ENCODE data around the gene TINAGL1.
"Not testable (repeated sequence)": the region's sequence is repeated elsewhere in the genome, so short reads cannot be mapped to it uniquely, and the experiment has no call there.

Gene TINAGL1

DNA sequence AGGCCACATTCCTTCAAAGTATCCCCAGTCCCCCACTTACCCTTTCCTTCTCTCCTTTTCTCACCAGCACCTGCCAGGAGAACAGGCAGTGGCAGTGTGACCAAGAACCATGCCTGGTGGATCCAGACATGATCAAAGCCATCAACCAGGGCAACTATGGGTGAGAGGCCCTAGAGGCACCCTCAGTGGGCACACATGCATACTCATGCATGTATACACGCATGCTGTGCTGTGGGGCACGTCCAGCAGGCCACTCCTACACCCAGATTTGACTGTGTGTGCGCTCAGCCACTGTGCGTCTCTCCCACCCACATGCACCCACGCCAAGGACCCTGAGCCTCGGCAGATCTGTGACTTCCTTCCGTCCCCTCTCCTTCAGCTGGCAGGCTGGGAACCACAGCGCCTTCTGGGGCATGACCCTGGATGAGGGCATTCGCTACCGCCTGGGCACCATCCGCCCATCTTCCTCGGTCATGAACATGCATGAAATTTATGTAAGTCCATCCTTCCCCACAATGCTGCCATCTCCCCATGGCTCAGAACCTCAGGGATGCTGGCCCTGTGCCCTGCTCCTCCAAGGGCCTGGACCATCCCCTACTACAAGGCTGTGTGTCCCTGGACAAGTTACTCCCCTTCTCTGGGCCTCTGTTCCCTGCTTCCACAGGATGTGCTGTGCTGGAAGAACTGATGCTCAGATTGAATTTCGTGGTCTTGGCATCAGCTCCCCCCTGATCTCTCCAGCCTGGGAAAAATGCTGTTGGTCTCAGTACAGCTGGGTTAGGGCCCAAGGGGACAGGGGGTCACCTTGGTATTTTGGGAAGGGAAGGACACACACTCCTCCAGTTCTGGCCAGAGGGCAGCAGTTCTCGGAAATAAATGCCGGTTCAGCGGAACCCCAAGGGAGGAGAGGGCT is 7.0 kb downstream of the TINAGL1 start:
- no peak for DNase-seq (ENCODE audit: low read depth in 1 of 2, low spot score in 1 of 2)

DNA sequence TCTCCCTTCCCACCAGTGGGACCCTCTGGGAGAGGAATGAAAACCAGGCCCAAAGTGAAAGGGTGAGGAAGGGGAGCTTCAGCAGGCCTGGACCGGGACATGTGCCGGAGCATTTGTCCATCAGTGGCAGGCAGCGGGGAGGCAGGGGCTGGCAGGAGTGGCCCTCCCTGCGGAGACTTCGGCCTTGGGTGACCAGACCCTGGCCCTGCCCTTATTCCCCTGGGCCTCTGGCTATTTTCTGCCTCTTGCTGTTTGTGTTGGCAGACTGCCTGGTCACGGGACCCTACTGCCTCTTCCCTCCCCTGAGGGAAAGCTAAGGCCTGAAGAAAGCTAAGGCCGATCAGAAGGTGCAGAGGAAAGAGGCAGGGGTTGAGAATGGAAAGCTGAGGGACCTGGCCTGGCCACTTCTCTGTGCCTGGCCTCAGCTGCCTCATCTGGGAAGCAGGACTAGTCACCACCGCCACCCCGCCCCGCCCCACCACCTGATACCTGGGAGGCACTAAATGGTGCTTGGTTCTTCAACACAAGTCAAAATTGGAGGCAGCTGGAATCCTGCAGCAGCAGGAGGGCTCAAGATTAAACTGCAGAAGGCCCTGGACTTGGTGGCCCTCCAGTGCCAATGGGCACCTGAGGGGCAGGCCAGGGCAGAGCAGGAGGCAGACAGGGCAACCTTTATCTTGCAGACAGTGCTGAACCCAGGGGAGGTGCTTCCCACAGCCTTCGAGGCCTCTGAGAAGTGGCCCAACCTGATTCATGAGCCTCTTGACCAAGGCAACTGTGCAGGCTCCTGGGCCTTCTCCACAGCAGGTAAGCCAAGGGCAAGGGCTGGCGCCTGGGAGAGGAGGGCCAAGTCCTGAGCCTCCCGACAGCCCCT is 7.9 kb downstream of the TINAGL1 start:
- DNase-seq (ENCODE audit: low read depth in 1 of 2, low spot score in 1 of 2), result no peak

DNA sequence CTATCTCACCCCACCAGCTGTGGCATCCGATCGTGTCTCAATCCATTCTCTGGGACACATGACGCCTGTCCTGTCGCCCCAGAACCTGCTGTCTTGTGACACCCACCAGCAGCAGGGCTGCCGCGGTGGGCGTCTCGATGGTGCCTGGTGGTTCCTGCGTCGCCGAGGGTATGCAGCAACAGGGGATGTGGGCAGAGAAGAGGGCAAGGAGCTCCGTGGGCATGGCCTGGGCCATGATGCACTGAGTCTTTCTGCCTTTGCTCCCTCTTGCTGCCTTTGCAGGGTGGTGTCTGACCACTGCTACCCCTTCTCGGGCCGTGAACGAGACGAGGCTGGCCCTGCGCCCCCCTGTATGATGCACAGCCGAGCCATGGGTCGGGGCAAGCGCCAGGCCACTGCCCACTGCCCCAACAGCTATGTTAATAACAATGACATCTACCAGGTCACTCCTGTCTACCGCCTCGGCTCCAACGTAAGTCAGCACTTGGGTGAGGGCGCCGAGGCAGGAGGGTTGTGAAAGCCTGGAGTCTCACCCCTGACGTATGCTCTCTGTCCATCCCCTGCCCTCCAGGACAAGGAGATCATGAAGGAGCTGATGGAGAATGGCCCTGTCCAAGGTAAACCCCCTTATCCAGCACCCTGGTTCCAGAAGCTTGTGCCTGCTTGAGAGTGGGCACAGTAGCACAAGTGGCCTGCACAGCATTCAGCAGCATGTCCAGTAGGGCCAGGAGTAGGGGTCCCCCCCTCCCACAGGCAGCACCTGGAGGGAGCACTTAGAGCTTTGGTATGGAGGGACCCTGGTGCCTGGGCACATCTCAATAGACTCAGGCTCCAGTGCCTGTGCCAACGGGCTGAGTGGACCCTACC is 8.8 kb downstream of the TINAGL1 start:
- no peak for DNase-seq (ENCODE audit: low read depth in 1 of 2, low spot score in 1 of 2)

DNA sequence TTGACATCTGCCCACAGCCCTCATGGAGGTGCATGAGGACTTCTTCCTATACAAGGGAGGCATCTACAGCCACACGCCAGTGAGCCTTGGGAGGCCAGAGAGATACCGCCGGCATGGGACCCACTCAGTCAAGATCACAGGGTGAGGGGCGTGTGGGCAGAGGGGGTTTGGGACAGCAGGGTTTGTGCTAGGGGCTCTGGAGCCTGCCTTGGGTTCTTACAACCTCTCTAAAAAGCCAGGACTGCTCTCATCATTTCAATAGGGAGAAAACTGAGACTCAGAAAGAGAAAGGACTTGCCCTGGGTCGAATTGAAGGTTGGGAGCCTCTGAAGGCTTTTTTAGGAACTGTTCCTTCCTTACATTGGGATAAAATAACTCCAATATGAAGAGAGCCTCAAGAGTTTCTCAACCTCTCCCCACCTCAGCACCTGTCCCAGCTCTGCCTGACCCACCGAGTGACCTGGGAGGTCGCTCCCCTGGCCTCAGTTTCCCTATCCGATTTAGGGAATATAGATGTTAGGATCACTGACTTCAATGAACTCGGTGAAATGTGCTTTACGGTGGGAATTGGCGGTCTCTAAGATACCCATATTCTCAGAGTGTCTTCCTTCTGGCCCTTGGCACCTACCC is 9.5 kb downstream of the TINAGL1 start:
- DNase-seq (ENCODE audit: low read depth in 1 of 2, low spot score in 1 of 2), result no peak

DNA sequence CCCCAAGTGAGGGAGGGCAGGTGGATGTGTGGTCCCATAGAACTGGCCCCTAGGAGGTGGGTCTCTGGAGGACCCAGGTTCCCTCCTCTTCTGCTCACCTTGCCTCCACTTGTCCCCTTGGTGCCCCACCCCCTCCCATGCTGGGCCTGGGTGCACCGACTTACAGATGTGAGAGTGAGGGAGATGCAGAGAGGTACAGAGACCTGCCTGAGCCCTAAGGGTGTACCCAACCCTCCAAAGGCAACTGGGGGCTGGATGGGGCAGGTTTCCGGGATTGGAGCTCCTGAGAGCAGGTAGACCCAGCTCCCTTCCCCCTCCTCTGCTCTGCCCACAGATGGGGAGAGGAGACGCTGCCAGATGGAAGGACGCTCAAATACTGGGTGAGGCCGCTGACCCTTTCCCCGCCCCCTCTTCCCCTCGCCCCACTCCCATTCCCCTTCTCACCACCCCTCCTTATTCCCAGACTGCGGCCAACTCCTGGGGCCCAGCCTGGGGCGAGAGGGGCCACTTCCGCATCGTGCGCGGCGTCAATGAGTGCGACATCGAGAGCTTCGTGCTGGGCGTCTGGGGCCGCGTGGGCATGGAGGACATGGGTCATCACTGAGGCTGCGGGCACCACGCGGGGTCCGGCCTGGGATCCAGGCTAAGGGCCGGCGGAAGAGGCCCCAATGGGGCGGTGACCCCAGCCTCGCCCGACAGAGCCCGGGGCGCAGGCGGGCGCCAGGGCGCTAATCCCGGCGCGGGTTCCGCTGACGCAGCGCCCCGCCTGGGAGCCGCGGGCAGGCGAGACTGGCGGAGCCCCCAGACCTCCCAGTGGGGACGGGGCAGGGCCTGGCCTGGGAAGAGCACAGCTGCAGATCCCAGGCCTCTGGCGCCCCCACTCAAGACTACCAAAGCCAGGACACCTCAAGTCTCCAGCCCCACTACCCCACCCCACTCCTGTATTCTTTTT is 10.3 kb downstream of the TINAGL1 start:
- no peak for DNase-seq (ENCODE audit: low read depth in 1 of 2, low spot score in 1 of 2)

DNA sequence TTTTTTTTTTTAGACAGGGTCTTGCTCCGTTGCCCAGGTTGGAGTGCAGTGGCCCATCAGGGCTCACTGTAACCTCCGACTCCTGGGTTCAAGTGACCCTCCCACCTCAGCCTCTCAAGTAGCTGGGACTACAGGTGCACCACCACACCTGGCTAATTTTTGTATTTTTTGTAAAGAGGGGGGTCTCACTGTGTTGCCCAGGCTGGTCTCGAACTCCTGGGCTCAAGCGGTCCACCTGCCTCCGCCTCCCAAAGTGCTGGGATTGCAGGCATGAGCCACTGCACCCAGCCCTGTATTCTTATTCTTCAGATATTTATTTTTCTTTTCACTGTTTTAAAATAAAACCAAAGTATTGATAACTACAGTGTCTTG is 11.0 kb downstream of the TINAGL1 start:
- not testable (repeated sequence) for DNase-seq (ENCODE audit: low read depth in 1 of 2, low spot score in 1 of 2)

DNA sequence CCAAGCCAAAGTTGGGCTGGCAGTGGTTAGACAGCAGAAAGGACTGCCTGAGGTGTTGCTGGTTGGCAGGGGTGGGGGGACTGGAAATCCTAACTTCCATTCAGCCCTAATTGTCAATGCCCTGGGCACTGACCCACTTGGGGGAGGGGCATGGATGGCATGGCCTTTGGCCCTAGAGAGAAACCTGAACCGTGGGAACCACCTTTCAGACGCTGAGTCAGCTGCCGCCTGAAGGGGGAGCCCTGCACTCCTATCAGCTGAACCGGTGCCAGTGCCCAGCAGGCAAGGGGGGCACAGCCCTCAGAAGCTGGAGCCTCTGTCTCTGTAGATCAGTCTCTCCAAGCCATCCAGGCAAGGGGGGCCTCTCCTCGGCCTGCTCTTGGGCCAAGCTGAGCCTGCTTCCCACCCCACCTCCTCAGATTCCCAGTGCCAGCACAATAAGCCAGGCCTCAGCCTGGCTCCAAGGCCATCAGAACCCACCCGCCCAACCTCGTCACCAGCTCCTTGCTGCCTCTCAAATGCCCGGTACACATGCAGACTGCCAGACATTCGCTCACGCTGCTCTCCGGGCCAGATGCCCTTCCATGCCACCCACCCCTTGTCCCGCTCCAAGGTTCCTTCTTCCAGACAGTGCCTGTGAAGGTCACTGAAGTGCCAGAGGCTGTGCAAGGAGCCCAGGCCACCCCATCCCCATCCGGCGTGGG is 11.6 kb downstream of the TINAGL1 start:
- DNase-seq (ENCODE audit: low read depth in 1 of 2, low spot score in 1 of 2), result peak in 1 of 2 donors; percentile 27

DNA sequence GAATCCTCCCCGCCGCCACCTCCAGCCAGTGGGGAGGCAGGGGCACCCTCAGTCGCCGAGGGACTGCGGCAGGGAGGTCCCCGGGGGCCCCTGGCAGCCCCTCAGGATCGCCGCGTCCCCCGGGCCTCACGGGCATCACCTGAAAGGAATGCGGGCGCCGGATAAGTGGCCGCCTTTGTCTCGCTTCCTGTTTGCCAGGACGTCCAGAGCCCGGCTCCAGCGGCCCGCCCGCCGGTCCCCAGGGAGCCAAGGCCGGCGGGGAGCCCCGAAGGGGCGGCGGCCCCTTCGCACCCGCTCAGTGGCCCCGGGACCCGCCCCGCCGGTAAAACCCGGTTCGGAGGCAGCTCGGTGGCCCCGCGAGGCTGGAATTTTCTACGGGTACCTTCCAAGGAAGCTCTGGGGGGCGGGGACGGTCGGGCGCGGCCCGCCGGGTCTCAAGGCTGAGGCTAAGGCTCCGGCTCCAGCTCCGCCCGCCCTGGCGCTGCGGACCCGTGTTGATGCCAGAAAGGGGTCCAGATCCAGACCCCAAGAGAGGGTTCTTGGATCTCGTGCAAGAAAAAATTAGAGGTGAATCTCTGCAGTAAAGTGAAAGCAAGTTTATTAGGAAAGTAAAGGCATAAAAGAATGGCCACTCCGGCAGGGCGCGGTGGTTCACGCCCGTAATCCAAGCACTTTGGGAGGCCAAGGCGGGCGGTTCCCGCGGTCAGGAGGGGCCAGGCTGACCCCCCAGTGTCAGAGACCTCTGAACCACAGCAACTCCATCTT is 12.6 kb downstream of the TINAGL1 start:
- no peak for DNase-seq (ENCODE audit: low read depth in 1 of 2, low spot score in 1 of 2)

DNA sequence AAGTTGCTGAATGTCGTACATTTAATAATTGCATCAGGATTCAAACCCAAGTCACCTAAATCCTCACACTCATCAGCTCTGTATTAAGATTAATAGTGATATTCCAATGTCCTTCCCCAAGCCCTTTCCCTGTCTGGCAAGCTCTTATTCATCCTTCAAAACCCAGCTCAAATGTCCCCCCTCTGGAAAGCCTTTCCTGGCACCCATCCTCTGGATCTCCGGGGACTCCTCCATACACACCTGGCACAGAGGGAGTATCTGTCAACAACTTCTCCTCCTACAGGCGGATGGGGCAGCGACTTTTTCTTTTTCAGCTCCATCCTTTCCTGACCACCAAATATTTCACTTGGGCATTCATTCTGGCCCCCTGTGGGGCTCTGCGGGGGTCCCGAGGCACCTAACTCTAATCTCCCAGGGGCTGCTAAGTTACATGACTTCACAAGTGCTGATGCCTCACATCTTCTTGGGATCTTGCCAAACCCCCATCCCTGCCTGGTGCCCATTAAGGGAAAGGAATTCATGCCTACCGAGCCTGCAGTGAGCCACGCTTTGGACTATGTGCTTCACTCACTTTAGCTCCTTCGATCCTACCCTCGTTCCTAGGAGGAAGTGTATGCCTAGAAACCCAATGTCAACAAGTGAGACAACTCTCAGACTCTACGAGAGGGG is 15.2 kb downstream of the TINAGL1 start:
- DNase-seq (ENCODE audit: low read depth in 1 of 2, low spot score in 1 of 2), result no peak

DNA sequence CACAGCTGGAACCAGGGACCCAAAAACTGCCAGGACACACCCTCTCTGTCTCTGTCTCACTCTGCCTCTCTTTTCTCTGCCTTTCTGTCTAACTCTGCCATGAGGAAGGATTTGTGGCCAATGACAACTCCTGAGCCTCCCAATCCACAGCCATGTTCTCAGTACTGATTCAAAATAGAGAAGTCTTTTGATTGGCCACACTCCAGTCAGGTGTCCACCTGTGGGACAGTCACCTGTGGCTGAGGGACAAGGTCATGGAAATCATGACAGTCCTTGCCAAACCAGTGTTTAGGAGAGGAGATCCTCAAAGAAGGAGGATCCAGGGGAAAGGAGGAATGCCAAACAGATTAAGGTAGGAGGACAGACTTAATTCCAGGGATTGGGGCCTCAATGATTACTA is 15.8 kb downstream of the TINAGL1 start:
- no peak for DNase-seq (ENCODE audit: low read depth in 1 of 2, low spot score in 1 of 2)

DNA sequence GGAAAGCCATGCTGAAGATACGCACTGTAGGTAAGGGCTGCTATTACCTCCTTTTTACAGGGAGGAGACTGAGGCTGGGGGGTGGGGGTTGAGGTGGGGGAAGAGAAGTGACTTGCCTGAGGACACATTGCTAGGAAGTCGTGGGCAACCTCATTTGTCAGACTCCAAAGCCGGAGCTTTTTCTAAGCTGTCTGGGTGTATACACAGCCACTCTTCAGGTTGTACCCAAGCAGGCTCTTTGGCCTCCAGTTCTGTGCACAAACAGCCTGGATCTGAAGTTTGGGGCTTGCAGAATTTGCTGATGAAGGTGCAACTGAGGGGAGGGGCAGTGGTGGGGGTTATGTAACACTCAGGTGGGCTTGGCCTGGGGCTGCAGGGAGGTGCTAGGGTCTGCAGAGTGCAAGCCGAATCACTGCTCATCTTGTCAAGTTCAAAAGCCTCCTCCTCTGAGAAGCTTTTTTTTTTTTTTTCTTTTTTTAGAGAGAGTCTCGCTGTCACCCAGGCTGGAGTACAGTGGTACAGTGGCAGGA is 16.9 kb downstream of the TINAGL1 start:
- no peak for DNase-seq (ENCODE audit: low read depth in 1 of 2, low spot score in 1 of 2)

DNA sequence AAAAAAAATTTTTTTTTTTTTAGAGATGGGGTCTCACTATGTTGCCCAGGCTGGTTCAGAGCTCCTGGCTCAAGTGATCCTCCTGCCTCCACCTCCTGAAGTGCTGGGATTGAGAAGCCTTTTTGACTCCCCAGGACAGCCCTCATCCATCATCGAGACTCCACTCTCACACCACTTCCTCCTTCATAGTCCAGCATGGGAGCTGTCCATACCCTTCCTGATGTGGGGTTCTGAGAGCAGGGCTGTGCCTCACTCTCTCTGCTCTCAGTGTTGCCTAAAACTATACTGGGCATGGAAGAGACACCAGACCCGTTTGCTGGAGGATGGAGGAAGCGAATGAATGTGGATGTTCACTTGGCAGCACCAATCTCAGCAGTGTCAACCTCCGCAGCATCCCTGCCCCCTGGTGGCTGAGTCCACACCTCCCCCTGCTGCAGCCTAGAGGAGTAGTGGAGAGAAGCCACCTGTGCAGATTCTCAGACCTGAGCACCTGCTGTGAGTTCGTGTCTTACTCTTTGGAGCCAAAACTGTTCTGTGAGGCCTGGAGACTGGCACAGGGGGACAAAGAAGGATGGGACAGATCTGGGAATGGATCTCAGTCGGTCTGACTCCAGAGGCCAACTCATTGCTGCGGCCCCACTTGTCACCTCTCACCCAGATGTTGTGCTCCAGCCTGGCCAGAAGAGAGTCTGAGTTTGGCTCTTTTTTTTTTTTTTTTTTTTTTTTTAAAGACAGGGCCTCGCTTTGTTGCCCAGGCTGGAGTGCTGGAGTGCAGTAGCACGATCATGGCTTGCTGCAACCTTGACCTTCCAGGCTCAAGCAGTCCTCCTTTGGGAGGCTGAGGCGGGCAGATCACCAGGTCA is 17.7 kb downstream of the TINAGL1 start:
- peak in 1 of 2 donors; percentile 52 for DNase-seq (ENCODE audit: low read depth in 1 of 2, low spot score in 1 of 2)

DNA sequence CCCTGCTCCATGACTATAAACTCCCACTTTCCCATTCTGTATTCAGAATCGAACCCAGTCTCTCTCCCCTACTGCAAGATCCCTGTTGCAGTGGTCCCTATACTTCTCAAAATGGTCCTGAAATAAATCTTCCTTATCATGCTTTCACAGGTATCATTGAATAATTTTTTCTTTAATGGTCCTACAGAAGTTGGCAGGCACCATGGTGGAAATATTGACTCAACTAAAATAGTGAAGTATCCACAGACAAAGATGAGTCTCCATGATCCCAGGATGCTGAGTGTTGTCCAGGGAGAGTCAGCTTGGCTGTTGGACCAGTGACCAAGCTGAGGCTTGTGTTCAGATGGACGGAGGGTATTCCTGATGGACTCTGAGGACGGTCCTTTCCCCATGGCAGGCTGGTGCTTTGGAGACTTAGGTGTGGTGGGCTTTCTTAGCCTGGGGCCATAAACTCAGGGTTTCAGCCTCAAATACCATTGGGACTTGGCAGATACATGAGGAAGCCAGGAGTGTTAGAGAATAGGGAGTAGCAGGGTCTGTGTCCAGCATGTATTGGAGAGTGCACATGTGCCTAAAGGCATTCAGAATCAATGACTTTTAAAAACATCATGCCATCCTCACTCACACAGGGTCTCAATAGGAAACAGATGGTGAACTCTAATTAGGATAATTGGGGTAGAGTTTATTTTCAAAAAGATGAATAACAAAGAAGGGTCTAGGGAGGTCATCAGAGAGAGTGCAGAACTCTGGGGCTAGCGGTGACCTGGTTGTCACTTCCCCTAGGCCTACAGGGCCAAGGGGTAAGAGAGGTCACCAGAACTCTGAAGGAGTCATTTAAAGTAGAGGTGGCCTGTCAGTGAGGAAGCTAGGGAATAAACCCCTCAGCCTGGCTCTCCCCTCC is 19.8 kb downstream of the TINAGL1 start:
- no peak for DNase-seq (ENCODE audit: low read depth in 1 of 2, low spot score in 1 of 2)

DNA sequence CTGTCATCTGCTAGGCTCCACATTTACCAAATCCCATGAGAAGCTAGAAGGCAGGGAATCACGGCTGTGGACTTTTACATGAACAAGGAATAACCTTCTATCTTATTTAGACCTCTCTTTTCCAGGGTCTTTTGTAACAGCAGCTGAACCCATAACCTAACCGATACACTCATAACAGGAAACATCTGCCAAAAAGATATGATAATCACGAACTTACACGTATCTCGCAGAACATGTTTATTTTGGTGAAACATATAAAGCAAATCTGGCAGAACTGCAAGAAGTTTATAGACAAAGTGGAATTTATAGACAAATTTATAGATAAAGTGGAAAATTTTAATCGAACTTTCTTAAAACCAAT is 20.4 kb downstream of the TINAGL1 start:
- no peak for DNase-seq (ENCODE audit: low read depth in 1 of 2, low spot score in 1 of 2)

DNA sequence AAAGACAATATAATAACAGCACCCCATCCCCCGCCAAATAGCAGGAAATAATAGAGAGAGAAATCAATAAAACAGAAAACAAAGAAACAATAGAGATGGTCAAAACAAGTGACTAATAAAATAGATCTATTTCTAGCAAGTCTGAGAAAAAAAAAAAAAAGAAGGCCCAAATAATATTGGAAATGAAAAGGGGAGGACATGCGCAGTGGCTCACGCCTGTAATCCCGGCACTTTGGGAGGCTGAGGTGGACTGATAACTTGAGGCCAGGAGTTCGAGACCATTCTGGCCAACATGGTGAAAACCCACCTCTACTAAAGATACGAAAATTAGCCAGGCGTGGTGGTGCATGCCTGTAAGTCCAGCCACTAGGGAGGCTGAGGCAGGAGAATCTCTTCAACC is 22.7 kb downstream of the TINAGL1 start:
- DNase-seq (ENCODE audit: low read depth in 1 of 2, low spot score in 1 of 2), result no peak

DNA sequence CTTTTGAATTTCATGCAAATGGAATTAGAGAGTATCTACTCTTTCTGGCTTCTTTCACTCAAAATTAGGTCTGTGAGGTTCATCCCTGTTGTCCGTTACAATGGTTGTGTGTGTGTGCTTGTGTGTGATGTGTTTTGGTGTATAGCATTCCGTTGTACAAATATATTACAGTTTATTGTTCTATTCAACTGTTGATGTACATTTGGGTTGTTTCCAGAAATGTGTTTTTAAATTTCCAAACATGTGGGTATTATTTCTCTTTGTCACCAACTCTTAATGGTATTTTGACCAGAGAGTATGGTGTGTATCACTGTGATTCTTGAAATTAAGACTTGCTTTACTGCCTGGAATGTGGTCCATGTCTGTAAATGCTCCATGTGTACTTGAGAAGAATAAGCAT is 24.3 kb downstream of the TINAGL1 start:
- DNase-seq (ENCODE audit: low read depth in 1 of 2, low spot score in 1 of 2), result no peak

Measured in stimulated activated CD4-positive, alpha-beta T cell treated with anti-CD3 and anti-CD28 coated beads, Interleukin-15, amount 100 ng/mL, for 1 hour (primary cell).